ENCODE measurements around the gene SORCS2. TPM values are rescaled to one million over a fixed set of nuclear protein-coding genes. Genes with fewer than 3 reads are reported as not detected.

The SORCS2 gene
- total RNA-seq, 1 donor from 2014 or later: 5.2 TPM

- peaks cover 2% of the 10 kb centered on the region for H3K36me3 Mint-ChIP-seq
- H3K36me3 ChIP-seq: no peaks in the 10 kb centered on the region
- H3K4me1 ChIP-seq: peaks cover 27% of the 10 kb centered on the region
- H3K4me2 ChIP-seq: no peak overlapping the region
- peaks cover 12% of the 10 kb centered on the region for H3F3A ChIP-seq (ENCODE audit: low read depth)
- peaks cover 22% of the 10 kb centered on the region for H3K4me1 Mint-ChIP-seq
- DNase-seq (ENCODE audit: low spot score): no peak
- H3K27me3 Mint-ChIP-seq (ENCODE audit: insufficient read depth, low read depth): peaks cover 22% of the 10 kb centered on the region
- no peak overlapping the region for H3K4me3 ChIP-seq
- H3K9me3 Mint-ChIP-seq: peaks cover 10% of the 10 kb centered on the region
- no peaks in the 10 kb centered on the region for H3K79me2 ChIP-seq (ENCODE audit: low read depth)
- no peak overlapping the region for H3K9ac ChIP-seq
- no peaks in the 10 kb centered on the region for H3K27me3 ChIP-seq
- no peak overlapping the region for H2AFZ ChIP-seq (replicated peaks)
- no peak overlapping the region for H3K27ac ChIP-seq
- H3K27ac Mint-ChIP-seq: no peak overlapping the region
- H4K20me1 ChIP-seq (ENCODE audit: low read depth): peaks cover 17% of the 10 kb centered on the region
- H3K9me3 ChIP-seq (ENCODE audit: low read depth): no peaks in the 10 kb centered on the region
- H3K4me3 Mint-ChIP-seq: no peak overlapping the region
- TF ChIP-seq EZH2phosphoT487 (IDR thresholded peaks at IDR 0.05): no peak
- TF ChIP-seq CTCF (IDR thresholded peaks at IDR 0.05): no peak
- TF ChIP-seq EZH2 (IDR thresholded peaks at IDR 0.05): no peak
Observed at GRCh38 chr4:7585768-7586167, 393.4 kb downstream of the SORCS2 start.

- no peak overlapping the region for H3K27ac ChIP-seq
- H3K4me1 Mint-ChIP-seq: peaks cover 40% of the 10 kb centered on the region
Observed at GRCh38 chr4:7587433-7588405, 395.4 kb downstream of the SORCS2 start.

GRCh38 chr4:7590189-7590588, 397.9 kb downstream of the SORCS2 start:
- Histone ChIP-seq H3K79me2 (ENCODE audit: low read depth) (no peaks in the 10 kb centered on the region), H3K27ac (no peak overlapping the region), H2AFZ (replicated peaks) (no peak overlapping the region), H3K9me3 (ENCODE audit: low read depth) (no peaks in the 10 kb centered on the region), H3K4me2 (no peak overlapping the region), H4K20me1 (ENCODE audit: low read depth) (peaks cover 30% of the 10 kb centered on the region), H3K4me3 (no peak overlapping the region), H3K4me1 (peaks cover 61% of the 10 kb centered on the region), H3K36me3 (no peaks in the 10 kb centered on the region), H3K27me3 (no peaks in the 10 kb centered on the region), H3F3A (ENCODE audit: low read depth) (peaks cover 35% of the 10 kb centered on the region), H3K9ac (no peak overlapping the region)
- Mint-ChIP-seq H3K4me3 (no peak overlapping the region), H3K27me3 (ENCODE audit: insufficient read depth, low read depth) (peaks cover 22% of the 10 kb centered on the region), H3K4me1 (peaks cover 43% of the 10 kb centered on the region), H3K36me3 (peaks cover 2% of the 10 kb centered on the region), H3K9me3 (peaks cover 8% of the 10 kb centered on the region), H3K27ac (no peak overlapping the region)
- TF ChIP-seq EZH2phosphoT487 (IDR thresholded peaks at IDR 0.05) (no peak), EZH2 (IDR thresholded peaks at IDR 0.05) (no peak), CTCF (IDR thresholded peaks at IDR 0.05) (no peak)
- DNase-seq (ENCODE audit: low spot score): no peak

More at GRCh38 chr4:7587433-7588405, 395.4 kb downstream of the SORCS2 start:
- Histone ChIP-seq H3K9me3 (ENCODE audit: low read depth) (no peaks in the 10 kb centered on the region), H2AFZ (replicated peaks) (no peak overlapping the region), H3K9ac (no peak overlapping the region), H3K36me3 (no peaks in the 10 kb centered on the region), H3K79me2 (ENCODE audit: low read depth) (no peaks in the 10 kb centered on the region), H3K4me2 (peak overlapping the region; percentile 24), H3K4me3 (no peak overlapping the region), H4K20me1 (ENCODE audit: low read depth) (peaks cover 31% of the 10 kb centered on the region), H3K4me1 (peaks cover 43% of the 10 kb centered on the region), H3K27me3 (no peaks in the 10 kb centered on the region), H3F3A (ENCODE audit: low read depth) (peaks cover 32% of the 10 kb centered on the region)
- DNase-seq (ENCODE audit: low spot score): no peak
- Mint-ChIP-seq H3K9me3 (peaks cover 8% of the 10 kb centered on the region), H3K36me3 (peaks cover 2% of the 10 kb centered on the region), H3K27ac (no peak overlapping the region), H3K4me3 (no peak overlapping the region), H3K27me3 (ENCODE audit: insufficient read depth, low read depth) (peaks cover 17% of the 10 kb centered on the region)
- TF ChIP-seq EZH2phosphoT487 (IDR thresholded peaks at IDR 0.05) (no peak), EZH2 (IDR thresholded peaks at IDR 0.05) (no peak), CTCF (IDR thresholded peaks at IDR 0.05) (no peak)

Data from neural progenitor cell (in vitro differentiated cells).